ENCODE results near the gene TGM1.
"Not testable (repeated sequence)": the region's sequence is repeated elsewhere in the genome, so short reads cannot be mapped to it uniquely, and the experiment has no call there.

The TGM1 gene

GRCh38 chr14:24252289-24253124, 10.5 kb downstream of the TGM1 start:
- DNase-seq: no peak

GRCh38 chr14:24251880-24252288, 11.1 kb downstream of the TGM1 start:
- DNase-seq: no peak

- no peak for DNase-seq
Observed at GRCh38 chr14:24250354-24250753, 12.6 kb downstream of the TGM1 start.

GRCh38 chr14:24249230-24250021, 13.6 kb downstream of the TGM1 start:
- DNase-seq: no peak

GRCh38 chr14:24247422-24247821, 15.6 kb downstream of the TGM1 start:
- no peak for DNase-seq

GRCh38 chr14:24246765-24247212, 16.2 kb downstream of the TGM1 start:
- DNase-seq: no peak

GRCh38 chr14:24245350-24245749, 17.6 kb downstream of the TGM1 start:
- not testable (repeated sequence) for DNase-seq

GRCh38 chr14:24243336-24243836, 19.6 kb downstream of the TGM1 start:
- DNase-seq: no peak

GRCh38 chr14:24241829-24242443, 21.0 kb downstream of the TGM1 start:
- peak; percentile 91 for DNase-seq

GRCh38 chr14:24240110-24240918, 22.7 kb downstream of the TGM1 start:
- no peak for DNase-seq

- no peak for DNase-seq
Observed at GRCh38 chr14:24238527-24239037, 24.4 kb downstream of the TGM1 start.

GRCh38 chr14:24238123-24238522, 24.9 kb downstream of the TGM1 start:
- DNase-seq: no peak

- DNase-seq: no peak
Observed at GRCh38 chr14:24237463-24237955, 25.5 kb downstream of the TGM1 start.

- DNase-seq: no peak
Observed at GRCh38 chr14:24236689-24237462, 26.1 kb downstream of the TGM1 start.

GRCh38 chr14:24235804-24236688, 26.9 kb downstream of the TGM1 start:
- no peak for DNase-seq

- DNase-seq: no peak
Observed at GRCh38 chr14:24234095-24235005, 28.6 kb downstream of the TGM1 start.

- DNase-seq: no peak
Observed at GRCh38 chr14:24233538-24233866, 29.5 kb downstream of the TGM1 start.

GRCh38 chr14:24232645-24233537, 30.1 kb downstream of the TGM1 start, which contains the start of gene GMPR2:
Gene GMPR2 (plus strand): TSS chr14:24232929. CDS start chr14:24233254, 325 bp downstream.
- DNase-seq: no peak
